G401 (cell line): ENCODE results near the gene ERLIN1. TPM values are rescaled to one million over a fixed set of nuclear protein-coding genes. Genes with fewer than 3 reads are reported as not detected.
A peak's percentile ranks its signal among the peaks of the same experiment; 100 is the strongest.

Experiments
- DNase-seq: peaks from one replicate; pipeline ENCODE4 v3.0.0-alpha.2; 2015; ENCODE audit warnings: low spot score
- in situ Hi-C: cut with HindIII; loops from 2 replicates; pipeline ENCODE4 v1.10.0; 2016; ENCODE audit warnings: low sequenced_read_pairs, mixed read lengths
- total RNA-seq: library from RNA; depleted of rRNA; stranded (reverse); fragments of >200 nt; shearing (Covaris generic); gene quantifications from 2 replicates; pipeline ENCODE4 v1.2.3, GENCODE V29; 2014; rRNA removed

The ERLIN1 gene
- total RNA-seq, 1 experiment from 2014 or later, result 39.0 TPM

- DNase-seq, result no peak
- in situ Hi-C loops, result no loop called here
These were observed 82.2 kb downstream of the ERLIN1 start for GRCh38 chr10:100103581-100103980.

GRCh38 chr10:100101192-100102076 is 84.4 kb downstream of the ERLIN1 start:
- in situ Hi-C loops, result no loop called here
- no peak for DNase-seq

GRCh38 chr10:100100651-100101184 is 85.1 kb downstream of the ERLIN1 start:
- peak; percentile 2 for DNase-seq
- in situ Hi-C loops, result no loop called here

Other genes starting within 250 kb of the ERLIN1 start
- 13.0 and 17.7 TPM in 2 replicates for gene DNMBP, start 176.1 kb downstream of the ERLIN1 start, total RNA-seq
- gene CPN1, start 104.2 kb downstream of the ERLIN1 start, total RNA-seq, result not detected in 2 replicates
- gene CHUK, start 43.6 kb upstream of the ERLIN1 start, total RNA-seq, result 16.5 and 30.8 TPM in 2 replicates
- 38.6 and 46.6 TPM in 2 replicates for gene CWF19L1, start 81.6 kb upstream of the ERLIN1 start, total RNA-seq
- gene BLOC1S2, start 100.7 kb upstream of the ERLIN1 start, total RNA-seq, result 101 and 129 TPM in 2 replicates
- gene PKD2L1, start 144.2 kb upstream of the ERLIN1 start, total RNA-seq, result not detected in 2 replicates
- gene SCD, start 161.2 kb upstream of the ERLIN1 start, total RNA-seq, result 464 and 607 TPM in 2 replicates